Gastrocnemius medialis (tissue), 4 donors: Measurements from ENCODE around the gene STMND1.

Source experiments
- CTCF ChIP-seq, 5 experiments: fragments of 450-650 bp in 3 of 5; fragments of 200-600 bp in 2 of 5; sonication (generic) in 2 of 5; IDR thresholded peaks in 4 of 5; conservative IDR thresholded peaks in 1 of 5; 1 replicate in 4 of 5; 2 replicates in 1 of 5; pipeline ENCODE4 v1.5.1; 2016 to 2019; ENCODE audit warnings: antibody characterized with exemption in 5 of 5, mild to moderate bottlenecking in 3 of 5, moderate library complexity in 3 of 5
- POLR2A ChIP-seq, 2 donors: fragments of 450-650 bp; IDR thresholded peaks; one replicate each; pipeline ENCODE4 v1.6.1; 2017; ENCODE audit warnings: antibody characterized with exemption in 2 of 2, mild to moderate bottlenecking in 2 of 2, moderate library complexity in 2 of 2

GRCh38 chr6:17159240-17159639 lies 57.4 kb downstream of the STMND1 start:
- no peak for TF ChIP-seq CTCF (IDR thresholded peaks at IDR 0.05 in 4 of 5, conservative IDR thresholded peaks at IDR 0.05 in 1 of 5)
- TF ChIP-seq POLR2A (IDR thresholded peaks at IDR 0.05): no peak
